Mesodermal cell (in vitro differentiated cells): ENCODE data around the gene COA4.

Experiments
- H3K27ac ChIP-seq: 2 replicates; pipeline ENCODE4 v1.7.0; 2013; ENCODE audit warnings: mild to moderate bottlenecking, low read depth, low read length, moderate library complexity; ENCODE audit not compliant: severe bottlenecking
- H3K36me3 ChIP-seq: 2 replicates; pipeline ENCODE4 v1.7.1; 2013; ENCODE audit warnings: mild to moderate bottlenecking, low read length, moderate library complexity; ENCODE audit not compliant: control insufficient read depth, insufficient read depth
- H3K4me1 ChIP-seq: one replicate; pipeline ENCODE4 v1.7.1; 2013; ENCODE audit warnings: mild to moderate bottlenecking, low read length; ENCODE audit not compliant: insufficient read depth, control insufficient read depth, poor library complexity, severe bottlenecking
- H3K4me3 ChIP-seq: 2 replicates; pipeline ENCODE4 v1.7.0; 2013; ENCODE audit warnings: low read length, control low read depth, mild to moderate bottlenecking; ENCODE audit not compliant: insufficient read depth, poor library complexity, severe bottlenecking; ENCODE audit errors: extremely low read depth
- H3K9me3 ChIP-seq: 2 replicates; pipeline ENCODE4 v1.7.1; 2013; ENCODE audit warnings: mild to moderate bottlenecking, low read length, moderate library complexity; ENCODE audit not compliant: control insufficient read depth
- WGBS, 2 experiments: methylation state at CpG; one replicate each; pipeline ENCODE4 v1.1.5; 2013; ENCODE audit warnings: missing lambda C conversion rate in 2 of 2; ENCODE audit not compliant: insufficient coverage in 2 of 2; 5-methylcytosine and 5-hydroxymethylcytosine counted together

The COA4 gene

GRCh38 chr11:73830261-73830660 lies 46.4 kb downstream of the COA4 start:
- Histone ChIP-seq H3K4me1 (no peaks in the 10 kb centered on the region), H3K36me3 (peaks cover 25% of the 10 kb centered on the region), H3K4me3 (no peak overlapping the region), H3K27ac (no peak overlapping the region), H3K9me3 (no peaks in the 10 kb centered on the region)
- 75% methylated on average over 1 of the region's 1 CpG; no CpG with 5 or more reads in 1 of the 2 experiments for whole genome bisulfite sequencing, 2 experiments
